NCI-H2196 (cell line): ENCODE data around the gene DAPP1.
"Not testable (repeated sequence)": the region's sequence is repeated elsewhere in the genome, so short reads cannot be mapped to it uniquely, and the experiment has no call there.

ENCODE experiments used
- DNase-seq: peaks from one replicate; lab custom pipeline; 2025; ENCODE audit not compliant: unreplicated experiment; lab: John Stamatoyannopoulos, UW

The DAPP1 gene

GRCh38 chr4:99822734-99823133 lies 6.1 kb downstream of the DAPP1 start:
- DNase-seq = no peak

- DNase-seq = no peak
Measured at GRCh38 chr4:99824070-99824599, 7.5 kb downstream of the DAPP1 start.

GRCh38 chr4:99825272-99825671 lies 8.6 kb downstream of the DAPP1 start:
- DNase-seq = no peak

GRCh38 chr4:99826016-99826415 lies 9.4 kb downstream of the DAPP1 start:
- DNase-seq = no peak

- DNase-seq = no peak
Measured at GRCh38 chr4:99827454-99827853, 10.8 kb downstream of the DAPP1 start.

- no peak for DNase-seq
Measured at GRCh38 chr4:99827857-99828256, 11.2 kb downstream of the DAPP1 start.

- no peak for DNase-seq
Measured at GRCh38 chr4:99828477-99828876, 11.8 kb downstream of the DAPP1 start.

GRCh38 chr4:99830051-99830450 lies 13.4 kb downstream of the DAPP1 start:
- DNase-seq = not testable (repeated sequence)

- DNase-seq = no peak
Measured at GRCh38 chr4:99832321-99832720, 15.7 kb downstream of the DAPP1 start.

- no peak for DNase-seq
Measured at GRCh38 chr4:99832758-99833157, 16.1 kb downstream of the DAPP1 start.

- no peak for DNase-seq
Measured at GRCh38 chr4:99833756-99834155, 17.1 kb downstream of the DAPP1 start.

GRCh38 chr4:99834569-99834968 lies 17.9 kb downstream of the DAPP1 start:
- DNase-seq = no peak

- DNase-seq = no peak
Measured at GRCh38 chr4:99835942-99836341, 19.3 kb downstream of the DAPP1 start.

GRCh38 chr4:99838927-99839326 lies 22.3 kb downstream of the DAPP1 start:
- DNase-seq = no peak

GRCh38 chr4:99841129-99841528 lies 24.5 kb downstream of the DAPP1 start:
- no peak for DNase-seq

- DNase-seq = no peak
Measured at GRCh38 chr4:99843413-99843812, 26.8 kb downstream of the DAPP1 start.

GRCh38 chr4:99844048-99844447 lies 27.4 kb downstream of the DAPP1 start:
- no peak for DNase-seq

GRCh38 chr4:99845179-99845578 lies 28.6 kb downstream of the DAPP1 start:
- no peak for DNase-seq

GRCh38 chr4:99845708-99846469 lies 29.3 kb downstream of the DAPP1 start:
- DNase-seq = no peak

GRCh38 chr4:99846891-99847290 lies 30.3 kb downstream of the DAPP1 start:
- no peak for DNase-seq

GRCh38 chr4:99847362-99847976 lies 30.8 kb downstream of the DAPP1 start:
- no peak for DNase-seq

GRCh38 chr4:99848591-99849001 lies 32.0 kb downstream of the DAPP1 start:
- no peak for DNase-seq
